Stimulated activated CD4-positive, alpha-beta T cell treated with anti-CD3 and anti-CD28 coated beads, Interleukin-2, amount 100 ng/mL, for 48 hours (primary cell): Measurements from ENCODE around the gene UQCR10.
"Not testable (repeated sequence)": the region's sequence is repeated elsewhere in the genome, so short reads cannot be mapped to it uniquely, and the experiment has no call there.

ENCODE experiments used
- DNase-seq, 2 donors: peaks; one replicate each; pipeline ENCODE4 v3.0.0-alpha.2; 2020

The UQCR10 gene

GRCh38 chr22:29737251-29738117 is 29.7 kb upstream of the UQCR10 start:
- no peak for DNase-seq

- no peak for DNase-seq
These were observed 28.9 kb upstream of the UQCR10 start for GRCh38 chr22:29738118-29738815.

DNA sequence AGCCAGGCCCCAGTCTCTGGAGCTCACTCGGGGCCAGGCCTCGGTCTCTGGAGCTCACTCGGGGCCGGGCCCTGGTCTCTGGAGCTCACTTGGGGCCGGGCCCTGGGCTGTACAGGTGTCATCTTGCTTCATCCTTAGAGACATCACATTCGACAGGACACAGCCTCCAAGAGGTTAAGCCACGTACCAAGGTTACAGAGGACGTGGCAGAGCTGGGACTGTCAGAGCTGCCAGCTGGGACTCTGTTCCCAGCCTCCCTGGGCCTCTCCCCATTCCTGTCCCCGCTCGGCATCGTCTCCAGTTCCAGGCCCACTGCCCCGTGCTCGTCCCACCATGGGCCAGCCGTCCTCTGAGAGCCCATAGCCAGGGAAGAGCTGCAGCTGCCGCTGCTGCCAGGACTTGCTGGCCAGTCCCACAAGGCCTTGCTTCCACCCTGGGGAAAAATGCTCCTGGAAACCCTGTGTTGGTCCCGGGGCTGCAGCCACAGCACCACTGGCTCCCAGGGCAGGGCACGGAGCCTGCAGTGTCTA is 27.8 kb upstream of the UQCR10 start:
- no peak for DNase-seq

GRCh38 chr22:29740216-29740615 is 27.0 kb upstream of the UQCR10 start:
- DNase-seq: no peak

GRCh38 chr22:29741926-29742325 is 25.2 kb upstream of the UQCR10 start:
- no peak for DNase-seq

DNA sequence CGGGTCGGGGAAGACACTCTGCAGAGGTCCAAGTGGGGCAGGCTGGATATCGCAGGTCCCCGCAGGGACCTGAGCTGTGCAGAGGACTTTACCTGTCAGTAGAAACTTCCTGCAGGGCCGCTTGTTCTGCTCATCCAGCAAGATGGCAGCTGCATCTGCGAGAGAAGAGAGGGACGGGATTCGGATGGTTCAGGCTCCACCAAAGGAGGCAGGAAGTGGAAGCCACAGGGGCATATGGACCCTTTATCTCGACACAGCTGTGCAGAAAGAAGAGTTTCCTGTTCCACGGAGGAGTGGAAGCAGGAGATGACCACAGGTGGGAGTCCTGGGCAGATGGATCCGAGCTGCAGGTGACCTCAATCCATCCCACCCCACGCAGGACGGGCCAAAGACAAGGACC is 24.8 kb upstream of the UQCR10 start:
- no peak for DNase-seq

- DNase-seq: no peak
These were observed 22.3 kb upstream of the UQCR10 start for GRCh38 chr22:29744902-29745301.

DNA sequence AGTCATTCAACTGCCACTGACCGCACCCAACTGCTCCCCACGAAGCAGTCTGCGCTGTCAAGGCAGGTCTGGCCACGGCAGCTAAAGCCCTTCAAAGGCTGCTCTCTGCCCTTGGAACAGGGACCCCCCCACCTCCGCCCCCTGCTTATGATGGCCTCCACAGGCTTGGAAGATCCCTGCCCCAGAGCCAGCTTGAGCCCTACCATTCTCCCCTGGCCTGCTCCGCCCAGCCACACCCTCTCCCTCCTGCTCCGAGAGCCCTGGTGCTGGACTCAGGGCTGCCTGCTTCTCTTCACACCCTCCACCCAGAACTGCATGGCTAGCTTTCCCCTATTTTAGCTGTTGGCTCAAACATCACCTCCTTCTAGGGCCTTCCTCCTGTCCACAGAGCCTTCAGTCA is 19.3 kb upstream of the UQCR10 start:
- DNase-seq: no peak

DNA sequence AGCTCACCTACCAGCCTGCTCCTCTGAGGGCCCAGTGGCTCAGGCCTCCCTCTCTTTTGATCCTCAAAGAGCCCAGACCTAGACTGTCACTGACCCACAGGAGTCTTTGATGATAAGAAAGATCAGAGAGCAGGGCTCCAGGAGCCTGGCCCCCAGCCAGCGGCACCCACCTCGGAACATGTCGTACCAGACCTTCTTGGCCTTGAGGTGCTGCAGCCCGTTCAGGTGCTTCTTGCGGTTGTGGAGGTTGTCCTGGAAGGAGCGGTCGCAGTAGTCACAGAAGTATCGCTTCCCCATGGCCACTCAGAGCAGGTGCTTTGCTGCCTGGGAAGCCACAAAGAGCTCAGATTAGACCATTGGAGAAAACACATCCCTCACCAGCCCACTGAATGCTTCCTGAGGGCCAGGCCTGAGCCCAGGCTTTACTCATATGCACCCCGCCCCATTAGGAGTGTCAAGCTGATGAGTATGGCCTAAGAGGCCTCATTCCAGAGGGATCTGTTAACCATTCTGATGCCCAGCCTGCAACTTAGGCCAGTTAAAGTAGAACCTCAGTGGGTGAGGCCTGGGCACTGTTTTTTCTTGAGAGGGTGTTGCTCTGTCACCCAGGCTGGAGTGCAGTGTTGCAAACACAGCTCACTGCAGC is 18.8 kb upstream of the UQCR10 start:
- DNase-seq: no peak

DNA sequence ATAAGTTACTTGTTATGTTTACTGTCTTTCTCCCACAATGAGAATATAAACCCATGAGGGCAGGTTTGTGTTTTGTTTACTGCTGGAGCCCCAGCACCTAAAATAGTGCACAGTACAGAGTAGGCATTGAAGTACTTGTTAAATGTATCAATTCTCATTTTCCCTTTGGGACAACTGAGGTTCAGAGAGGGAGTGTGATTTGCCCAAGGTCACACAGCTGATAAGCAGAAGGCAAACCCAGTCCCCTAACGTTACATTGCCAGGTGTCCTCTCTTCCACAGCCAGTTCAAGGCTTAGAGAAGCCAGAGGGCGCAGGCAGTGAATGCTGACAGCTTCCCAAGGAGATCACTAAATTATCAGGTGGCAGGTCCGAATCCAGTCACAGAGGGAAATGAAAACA is 17.1 kb upstream of the UQCR10 start:
- DNase-seq: no peak

GRCh38 chr22:29750559-29751538 is 16.3 kb upstream of the UQCR10 start:
- DNase-seq: peak in 1 of 2 donors; percentile 11

DNA sequence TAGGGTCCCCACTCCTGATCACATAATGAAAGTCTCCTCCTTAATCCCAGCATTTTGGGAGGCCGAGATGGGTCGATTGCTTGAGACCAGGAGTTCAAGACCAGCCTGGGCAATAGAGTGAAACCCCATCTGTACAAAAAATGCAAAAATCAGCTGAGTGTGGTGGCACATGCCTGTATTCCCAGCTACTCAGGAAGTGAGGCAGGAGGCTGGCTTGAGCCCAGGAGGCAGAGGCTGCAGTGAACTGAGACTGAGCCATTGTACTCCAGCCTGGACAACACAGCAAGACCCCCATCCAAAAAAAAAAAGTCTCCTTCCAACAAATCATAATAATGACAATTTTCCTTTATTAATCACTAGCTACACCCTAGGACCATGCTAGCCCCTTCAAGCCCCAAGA is 15.5 kb upstream of the UQCR10 start:
- no peak for DNase-seq

DNA sequence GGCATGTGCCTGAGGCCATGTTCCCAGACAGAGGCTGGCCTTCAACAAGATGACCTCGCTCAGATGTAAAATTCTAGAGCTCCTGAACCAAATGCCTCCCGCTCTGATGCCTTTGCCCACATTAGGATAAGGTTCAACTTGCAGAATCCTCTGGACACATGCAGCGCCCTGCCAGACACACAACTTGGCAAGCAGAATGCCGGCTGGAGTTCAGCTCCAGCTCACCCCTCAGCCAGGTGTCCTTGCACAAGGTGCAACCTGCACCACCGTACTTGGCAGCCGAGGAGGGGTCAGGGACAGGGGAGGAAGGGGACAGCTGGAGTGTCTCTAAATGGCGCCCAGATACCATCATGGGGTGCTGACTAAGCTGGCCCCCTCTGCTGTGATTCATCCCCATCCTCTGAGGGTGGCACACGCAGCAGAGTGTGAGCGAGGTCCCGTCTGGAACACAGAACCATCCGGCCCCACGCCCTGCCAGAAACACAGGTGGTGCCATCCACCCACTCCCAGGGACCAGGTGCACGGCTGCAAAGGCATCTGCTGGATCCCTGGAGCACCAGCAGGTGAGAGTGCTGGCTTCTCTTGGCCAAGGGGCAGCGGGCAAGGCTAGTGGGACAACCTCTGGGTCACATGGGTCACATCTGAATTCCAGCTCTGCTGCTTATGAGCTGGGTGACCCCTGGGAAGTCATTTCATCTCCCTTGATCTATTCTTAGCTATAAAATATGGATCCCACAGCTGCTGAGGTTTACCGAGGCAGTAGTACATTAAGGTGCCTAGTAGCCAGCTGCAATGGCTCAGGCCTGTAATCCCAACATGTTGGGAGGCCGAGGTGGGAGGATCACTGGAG is 13.1 kb upstream of the UQCR10 start:
- DNase-seq: no peak

- not testable (repeated sequence) for DNase-seq
These were observed 12.3 kb upstream of the UQCR10 start for GRCh38 chr22:29754658-29755395.

DNA sequence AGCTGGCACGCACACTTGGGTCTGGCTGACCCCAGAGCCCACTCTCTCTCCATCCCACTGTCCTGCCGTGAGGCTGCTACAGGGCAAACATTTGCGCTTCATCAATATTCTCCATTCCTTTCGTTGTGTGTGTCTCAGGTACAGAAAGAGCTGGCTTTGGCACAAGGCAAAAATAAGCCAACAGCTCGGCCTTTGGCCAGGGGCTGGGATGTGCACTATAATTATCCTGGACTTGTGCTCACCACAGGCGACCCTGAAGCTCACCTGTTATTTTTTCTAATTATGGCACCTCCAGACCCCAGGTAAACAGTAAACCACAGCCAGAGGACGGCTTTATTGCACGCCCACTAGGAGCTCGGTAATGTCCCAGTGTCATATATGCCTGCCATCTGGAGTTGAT is 11.3 kb upstream of the UQCR10 start:
- no peak for DNase-seq

- DNase-seq: no peak
These were observed 10.8 kb upstream of the UQCR10 start for GRCh38 chr22:29756341-29756740.

GRCh38 chr22:29757096-29757495 is 10.1 kb upstream of the UQCR10 start:
- no peak for DNase-seq

DNA sequence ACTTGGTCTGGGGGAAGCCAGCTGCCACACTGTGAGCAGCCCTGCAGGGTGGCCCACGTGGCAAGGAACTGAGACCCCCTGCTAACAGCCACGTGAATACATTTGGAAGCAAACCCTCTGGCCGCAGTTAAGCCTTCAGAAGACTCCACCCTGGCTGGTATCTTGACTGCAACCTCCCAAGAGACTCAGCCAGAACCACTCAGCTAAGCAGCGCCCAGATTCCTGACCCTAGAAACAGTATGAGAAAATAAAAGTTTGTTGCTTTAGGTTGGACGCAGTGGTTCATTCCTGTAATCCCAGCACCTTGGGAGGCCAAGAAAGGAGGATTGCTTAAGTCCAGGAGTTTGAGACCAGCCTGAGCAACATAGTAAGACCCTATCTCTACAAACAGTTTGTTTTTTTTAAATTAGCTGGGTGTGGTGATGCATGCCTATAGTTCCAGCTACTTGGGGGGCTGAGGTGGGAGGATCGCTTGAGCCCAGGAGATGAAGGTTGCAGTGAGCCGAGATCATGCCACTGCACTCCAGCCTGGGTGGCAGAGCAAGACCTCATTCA is 9.0 kb upstream of the UQCR10 start:
- DNase-seq: no peak

GRCh38 chr22:29758959-29759358 is 8.2 kb upstream of the UQCR10 start:
- DNase-seq: no peak

DNA sequence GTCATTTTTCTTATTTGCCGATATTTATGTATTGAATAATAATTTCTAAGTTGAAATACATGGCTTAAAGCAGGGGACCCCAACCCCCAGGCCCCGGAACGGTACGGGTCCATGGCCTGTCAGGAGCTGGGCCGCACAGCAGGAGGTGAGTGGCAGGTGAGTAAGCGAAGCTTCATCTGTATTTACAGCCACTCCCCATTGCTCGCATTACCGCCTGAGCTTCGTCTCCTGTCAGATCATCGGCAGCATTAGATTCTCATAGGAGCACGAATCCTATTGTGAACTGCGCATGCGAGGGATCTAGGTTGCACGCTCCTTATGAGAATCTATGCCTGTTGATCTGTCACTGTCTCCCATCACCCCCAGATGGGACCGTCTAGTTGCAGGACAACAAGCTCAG is 4.9 kb upstream of the UQCR10 start:
- no peak for DNase-seq
